GM04504 (cell line): ENCODE data around the gene NDRG4.

Experiments used
- DNase-seq: peaks from one replicate; pipeline ENCODE4 v3.0.0-alpha.2; 2012; ENCODE audit warnings: low read depth

NDRG4 gene

DNA sequence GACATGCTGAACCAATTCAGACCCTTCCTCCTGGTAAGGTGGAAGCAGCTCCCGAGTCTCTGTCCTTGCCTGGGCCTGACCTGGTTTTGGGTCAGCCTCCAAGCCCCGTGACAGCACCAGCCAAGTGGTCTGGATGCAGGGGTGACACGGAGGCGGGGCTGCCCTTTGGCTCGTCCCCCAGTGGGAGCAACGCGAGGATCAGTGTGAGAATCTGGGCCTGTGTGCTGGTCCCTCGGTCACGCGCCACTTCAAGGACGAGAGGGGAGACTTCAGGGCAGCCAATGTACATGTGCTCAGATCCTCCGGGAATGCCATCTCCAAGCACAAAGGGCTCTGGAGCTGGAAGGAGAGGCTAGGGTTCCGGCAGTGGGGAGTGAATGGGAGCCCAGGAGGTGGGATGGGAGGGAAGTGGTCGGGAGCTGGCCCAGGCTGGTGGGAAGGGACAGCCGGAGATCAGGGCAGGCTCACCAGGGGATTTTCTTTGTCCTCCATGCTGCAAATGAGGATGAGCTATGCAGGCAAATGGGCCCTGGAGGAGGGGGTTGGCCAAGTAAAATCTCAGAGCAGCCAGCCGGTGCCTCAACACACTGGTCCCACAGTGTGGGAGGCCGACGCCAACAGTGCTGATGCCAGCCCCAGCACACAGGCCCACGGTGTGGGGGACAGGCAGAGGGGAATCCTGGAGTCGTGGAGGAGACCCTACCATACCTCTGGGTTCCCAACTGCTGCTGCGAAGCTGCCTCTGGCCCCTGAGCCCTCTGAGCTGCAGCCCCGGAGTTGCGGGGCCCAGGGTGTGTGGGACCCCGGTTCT, 4.2 kb upstream of the NDRG4 start:
- no peak for DNase-seq

DNA sequence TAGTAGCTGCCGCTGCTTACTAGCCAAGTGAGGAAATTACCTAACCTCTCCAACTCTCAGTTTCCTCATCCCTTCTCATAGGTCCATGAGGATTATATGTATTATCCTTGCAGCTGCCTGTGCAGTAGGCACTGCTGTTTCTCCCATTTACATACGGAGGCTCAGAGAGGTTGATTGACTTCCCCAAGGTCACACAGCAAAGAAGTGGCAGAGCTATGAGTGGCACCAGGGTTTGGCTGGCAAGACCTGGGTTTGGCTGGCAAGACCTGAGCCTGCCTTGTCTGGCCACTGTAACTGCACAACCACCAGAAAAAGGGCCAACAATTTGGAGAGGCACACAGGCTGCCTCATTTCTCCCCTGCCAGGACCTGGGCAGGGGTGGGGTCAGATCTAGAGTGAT, 2.5 kb upstream of the NDRG4 start:
- no peak for DNase-seq

DNA sequence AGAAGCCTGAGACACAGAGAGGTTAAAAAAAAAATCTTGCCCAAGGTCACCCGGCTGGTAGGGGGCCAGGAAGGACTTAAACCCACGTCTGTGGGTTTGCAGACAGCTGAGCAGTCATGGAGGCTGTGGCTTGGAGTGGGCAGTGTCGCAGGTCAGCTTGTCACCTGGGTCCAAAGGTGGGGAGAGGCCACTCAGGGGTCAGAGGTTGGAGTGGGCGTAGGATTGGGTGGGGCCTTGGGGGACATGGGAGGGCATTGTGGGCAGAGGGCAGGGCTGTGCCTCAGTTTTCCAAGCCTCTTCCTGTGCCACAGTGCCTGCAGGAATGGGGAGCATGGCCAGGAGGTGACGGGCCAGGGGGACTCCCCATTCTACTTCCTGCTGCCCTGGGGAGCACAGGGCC, 2.0 kb upstream of the NDRG4 start:
- no peak for DNase-seq

DNA sequence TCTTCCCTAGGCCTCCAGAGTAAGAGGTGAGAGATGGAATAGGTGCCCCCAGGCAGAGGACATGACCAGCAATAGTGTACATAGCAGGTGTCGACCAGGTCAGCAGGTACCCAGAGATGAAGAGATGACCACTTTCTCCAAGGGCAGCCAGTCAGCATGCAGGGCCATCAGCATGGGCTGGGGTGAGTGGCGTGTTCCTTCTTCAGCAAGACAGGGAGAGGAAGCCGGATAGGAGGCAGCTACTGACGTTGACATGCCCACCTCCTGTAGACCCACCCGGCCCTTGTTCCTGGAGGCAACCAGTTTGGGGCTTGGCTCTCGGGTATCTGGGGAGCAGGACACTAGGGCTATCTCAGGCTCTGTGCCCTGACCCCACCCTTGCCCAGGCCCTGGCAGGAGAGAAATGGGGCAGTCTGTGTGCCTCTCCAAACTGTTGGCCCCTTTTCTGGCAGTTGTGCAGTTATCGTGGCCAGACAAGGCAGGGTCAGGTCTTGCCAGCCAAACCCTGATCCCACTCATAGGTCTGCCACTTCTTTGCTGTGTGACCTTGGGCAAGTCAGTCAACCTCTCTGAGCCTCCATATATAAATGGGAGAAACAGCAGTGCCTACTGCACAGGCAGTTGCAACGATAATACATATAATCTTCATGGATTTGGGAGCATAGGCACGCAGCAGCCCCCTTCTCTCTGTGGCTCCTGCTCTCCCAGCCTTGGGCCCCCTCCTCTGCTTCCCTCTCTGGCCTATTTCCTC, 1.4 kb upstream of the NDRG4 start:
- DNase-seq = no peak

DNA sequence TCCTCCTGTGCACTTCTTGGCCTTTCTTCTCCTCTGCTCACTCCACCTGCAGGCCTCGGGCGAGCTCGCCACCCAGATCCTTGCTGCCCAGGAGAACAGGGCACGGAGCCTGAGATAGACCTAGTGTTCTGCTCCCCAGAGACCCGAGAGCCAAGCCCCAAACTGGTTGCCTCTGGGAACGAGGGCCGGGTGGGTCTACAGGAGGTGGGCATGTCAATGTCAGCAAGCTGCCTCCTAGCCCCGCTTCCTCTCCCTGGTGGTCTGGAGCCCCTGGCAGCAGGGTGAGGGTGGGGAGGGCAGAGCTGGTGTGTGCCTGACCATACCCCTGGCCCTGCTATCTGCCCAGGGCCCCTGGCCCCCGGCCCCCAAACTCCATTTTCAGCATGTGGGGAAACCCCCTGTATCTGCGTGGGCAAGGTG, 841 bp upstream of the NDRG4 start:
- no peak for DNase-seq

DNA sequence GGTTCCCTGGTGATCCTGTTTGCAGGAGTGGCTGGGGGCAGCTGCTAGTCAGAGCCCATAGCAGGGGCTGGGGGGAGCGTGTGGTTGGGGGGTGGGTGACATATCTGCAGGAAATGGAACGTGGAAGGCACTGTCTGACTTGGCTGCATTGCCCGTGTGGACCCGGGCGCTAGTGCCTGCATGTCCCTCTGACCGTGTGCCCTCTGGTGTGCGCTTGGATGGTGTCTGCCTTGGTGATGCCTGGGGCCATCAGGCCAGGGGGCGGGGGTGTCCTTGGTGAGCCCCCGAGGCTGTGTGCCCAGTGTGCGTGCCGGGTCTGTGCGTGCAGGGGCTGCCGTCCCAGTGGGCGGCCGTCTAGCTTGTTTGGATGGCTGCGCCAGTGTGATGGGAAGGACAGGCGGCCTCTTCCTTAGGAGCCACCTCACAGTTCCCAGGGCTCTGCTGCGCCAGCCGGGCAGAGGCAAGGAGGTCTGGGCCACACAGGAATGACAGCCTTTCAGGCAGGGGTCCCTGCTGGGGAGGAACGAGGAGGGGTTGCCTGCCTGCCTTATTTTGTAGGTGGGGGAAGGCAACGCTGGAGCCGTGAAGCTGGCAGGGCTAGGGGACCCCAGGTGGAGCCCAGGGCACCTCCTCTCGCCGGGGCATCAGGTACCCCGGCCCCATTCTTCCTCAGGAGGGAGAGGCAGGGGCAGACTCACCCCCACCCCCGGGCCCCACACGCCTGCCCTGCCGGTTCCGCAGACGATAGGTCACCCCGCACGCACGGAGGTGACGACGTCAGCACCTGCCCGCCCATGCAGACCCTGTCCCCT, 693 bp downstream of the NDRG4 start:
- no peak for DNase-seq

DNA sequence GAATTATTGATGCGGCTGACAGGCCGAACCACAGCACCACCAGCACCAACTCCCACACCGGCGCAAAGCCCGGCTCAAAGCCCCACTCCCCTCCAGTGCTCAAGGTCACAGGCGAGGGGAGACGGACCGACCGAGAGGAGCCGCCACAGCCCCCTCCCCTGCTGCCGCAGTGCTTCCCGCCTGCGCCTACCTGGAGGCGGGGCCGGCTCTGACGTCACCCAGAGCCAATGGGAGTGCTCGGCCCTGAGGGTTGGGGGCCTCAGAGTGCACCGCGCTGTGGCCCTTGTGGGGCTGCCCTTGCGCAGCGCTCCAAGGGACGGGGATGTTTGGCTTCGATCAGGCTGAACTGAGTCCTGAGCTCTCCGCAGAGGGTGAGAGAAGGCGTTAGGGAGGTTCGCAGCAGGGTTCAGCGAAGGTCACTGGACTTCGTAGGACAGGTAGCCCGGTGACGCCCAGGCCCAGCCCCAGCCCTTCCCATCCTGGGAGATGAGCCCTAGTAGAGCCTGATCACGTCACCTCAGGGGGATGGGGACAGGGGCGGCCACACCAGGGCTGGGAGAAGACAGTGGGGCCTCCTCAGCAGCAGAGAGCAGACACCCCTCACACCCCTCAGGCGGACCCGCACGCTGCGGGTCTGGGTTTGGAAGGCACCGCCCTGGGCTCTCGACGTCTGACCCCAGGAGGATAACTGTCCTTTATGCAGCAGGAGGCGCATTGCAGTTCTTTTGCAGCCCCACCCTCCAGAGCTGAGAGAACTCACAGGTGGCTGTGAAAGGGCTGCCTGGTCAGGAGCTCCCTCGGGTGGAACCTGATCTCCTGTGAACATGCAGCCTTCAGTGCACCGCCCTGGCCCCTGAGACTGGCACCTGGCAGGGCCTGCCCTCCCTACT, 1.5 kb downstream of the NDRG4 start:
- no peak for DNase-seq

DNA sequence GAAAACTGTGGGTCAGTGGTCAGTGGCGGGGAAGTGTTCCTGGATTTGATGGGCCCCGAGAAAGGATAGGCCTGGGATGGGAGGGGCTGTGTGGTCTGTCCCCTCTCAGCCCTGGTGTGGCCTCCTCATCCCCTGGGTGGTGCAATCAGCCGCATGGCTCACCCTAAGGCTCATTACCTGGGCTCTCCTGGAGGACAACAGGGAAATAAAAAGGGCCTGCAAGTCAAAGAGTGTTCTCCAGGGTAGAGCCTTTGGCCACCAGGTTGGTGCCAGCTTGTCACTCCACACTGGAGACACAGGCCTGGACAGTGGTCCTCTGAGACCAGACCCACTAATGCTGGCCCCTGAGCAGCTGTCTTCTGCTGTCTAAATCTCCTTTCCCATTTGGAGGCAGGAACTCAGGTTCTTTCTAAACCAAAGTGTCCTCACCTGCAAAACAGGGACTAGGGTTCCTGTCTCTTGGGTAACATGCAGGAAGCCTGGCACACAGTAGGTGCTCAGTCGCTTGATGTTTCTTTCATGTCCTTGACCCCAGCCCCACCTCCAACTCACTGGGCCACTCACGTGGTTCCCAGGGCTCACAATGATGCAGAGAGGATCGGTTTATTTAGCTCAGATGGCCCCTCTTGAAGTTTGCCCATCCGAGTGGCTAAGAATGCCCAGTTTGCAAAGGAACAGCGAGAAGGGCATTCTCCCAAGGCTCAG, 2.4 kb downstream of the NDRG4 start:
- no peak for DNase-seq

DNA sequence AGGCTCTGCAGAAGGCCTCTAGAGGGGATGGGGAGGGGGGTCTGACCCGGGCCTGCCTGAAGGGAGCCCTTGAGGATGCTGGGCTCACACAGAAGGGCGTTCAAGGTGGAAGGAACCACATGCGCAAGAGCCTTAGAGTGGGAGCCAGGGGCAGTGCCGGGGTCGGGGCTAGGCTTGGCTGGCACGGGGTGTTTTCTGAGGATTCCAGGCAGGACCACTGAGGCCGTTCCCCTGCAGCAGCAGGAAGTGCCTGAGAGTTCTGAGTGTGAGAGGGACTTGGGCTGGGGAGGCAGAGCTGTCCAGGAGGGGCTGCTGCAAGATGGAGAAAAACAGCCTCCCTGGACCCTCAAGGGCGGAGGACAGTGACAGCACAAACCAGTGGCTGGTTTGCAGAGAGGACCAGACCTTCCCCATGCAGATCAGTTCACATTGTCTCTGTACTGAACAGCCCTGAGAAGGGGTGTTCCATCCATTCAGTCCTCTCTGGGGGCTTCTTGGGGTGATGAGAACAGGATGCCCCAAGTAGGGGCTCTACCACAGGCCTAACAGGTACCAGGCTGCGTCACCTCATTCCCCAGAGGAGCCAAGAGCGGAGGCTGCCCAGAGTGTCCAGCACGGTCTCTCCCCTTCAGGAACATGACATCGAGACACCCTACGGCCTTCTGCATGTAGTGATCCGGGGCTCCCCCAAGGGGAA, 3.4 kb downstream of the NDRG4 start:
- no peak for DNase-seq

DNA sequence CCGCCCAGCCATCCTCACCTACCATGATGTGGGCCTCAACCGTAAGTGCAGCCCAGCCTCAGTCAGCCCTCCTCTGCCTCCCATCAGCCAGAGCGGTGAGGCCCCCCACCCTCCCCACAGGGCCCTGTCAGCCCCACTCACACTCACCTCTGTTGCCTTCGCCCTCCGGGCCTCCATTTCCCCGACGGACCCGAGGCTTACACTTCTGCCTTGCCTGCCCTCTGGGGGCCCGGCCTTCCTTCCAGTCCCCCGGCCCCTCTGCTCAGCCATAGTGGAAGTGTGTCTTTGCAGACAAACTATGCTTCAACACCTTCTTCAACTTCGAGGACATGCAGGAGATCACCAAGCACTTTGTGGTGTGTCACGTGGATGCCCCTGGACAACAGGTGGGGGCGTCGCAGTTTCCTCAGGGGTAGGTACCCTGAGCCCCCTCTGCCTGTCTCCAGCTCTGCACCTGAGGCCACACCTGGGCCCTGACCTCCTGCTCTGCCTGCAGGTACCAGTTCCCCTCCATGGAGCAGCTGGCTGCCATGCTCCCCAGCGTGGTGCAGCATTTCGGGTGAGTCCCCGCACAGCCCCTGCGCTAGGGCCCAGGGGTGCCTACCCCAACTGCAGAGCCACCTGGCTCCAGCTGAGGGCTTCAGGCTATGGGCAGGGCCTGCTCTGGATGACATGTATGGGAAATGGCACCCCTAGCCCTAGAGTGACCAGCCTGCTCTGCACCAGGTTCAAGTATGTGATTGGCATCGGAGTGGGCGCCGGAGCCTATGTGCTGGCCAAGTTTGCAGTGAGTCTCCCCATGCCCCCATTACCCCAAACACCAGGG, 4.1 kb downstream of the NDRG4 start:
- DNase-seq = no peak

DNA sequence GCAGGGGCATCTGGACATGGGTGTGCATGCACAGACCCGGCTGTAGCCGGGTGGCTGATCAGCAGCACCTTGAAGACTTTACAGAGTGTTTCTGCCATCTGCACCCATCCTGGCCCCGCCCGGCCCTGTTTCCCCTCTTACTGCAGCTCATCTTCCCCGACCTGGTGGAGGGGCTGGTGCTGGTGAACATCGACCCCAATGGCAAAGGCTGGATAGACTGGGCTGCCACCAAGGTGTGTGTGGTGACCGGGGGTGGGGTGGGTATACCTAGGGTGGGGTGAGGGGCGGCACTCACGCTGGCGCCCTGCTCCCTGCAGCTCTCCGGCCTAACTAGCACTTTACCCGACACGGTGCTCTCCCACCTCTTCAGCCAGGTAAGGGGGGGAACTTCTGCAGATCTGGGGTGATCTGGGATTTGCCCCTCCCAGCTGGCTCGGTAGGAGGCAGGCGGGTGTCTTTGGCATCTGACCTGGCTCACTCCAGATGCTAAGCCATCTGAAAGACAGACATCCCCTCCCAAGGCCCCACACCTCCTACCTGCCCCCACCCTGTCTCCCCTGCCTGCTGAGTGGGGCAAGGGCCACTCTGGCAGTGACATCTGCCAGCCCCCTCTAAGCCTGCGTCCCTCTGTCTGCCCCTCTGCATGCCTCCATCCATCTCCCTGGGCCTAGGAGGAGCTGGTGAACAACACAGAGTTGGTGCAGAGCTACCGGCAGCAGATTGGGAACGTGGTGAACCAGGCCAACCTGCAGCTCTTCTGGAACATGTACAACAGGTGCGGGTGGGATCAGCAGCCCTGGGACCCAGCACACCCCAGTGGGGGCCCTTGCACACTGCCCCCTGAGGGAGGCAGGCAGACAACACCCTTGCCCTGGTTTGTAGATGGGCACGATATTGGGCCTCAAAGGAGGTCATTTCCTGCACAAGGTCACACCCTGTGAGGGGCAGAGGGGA, 6.6 kb downstream of the NDRG4 start:
- no peak for DNase-seq

DNA sequence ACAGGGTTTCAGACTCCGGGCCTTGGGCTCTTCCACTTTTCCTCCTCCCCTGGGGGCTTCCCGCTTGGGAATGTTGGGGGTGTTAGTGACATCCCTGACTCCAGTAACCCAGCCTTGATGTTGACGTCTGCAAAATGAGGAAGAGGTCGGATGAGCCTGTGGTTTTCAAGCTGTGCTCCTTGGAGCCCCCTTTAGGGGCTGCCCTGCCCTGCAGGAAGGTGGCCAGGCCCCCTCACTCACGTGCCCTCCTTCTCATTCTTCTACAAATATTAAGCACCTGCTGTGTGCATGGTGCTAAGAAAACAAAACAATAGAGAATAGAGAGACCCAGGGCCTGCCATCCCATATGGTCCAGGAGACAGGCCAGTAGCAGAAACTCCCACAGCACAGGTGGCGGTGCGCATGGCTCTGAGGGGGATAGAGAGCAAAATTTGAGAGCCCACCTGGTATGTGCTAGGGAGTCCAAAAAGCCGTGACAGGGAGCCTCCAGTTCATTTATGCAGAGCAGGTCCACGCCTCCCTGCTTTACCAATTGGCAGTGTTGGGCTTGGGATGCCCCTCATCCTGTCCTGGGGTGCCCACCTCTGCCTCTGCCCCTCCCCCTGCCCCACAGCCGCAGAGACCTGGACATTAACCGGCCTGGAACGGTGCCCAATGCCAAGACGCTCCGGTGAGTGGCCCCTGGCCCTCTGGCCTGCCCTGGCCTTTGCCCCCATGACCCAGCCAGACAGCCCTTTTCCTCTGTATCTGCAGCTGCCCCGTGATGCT, 7.4 kb downstream of the NDRG4 start:
- no peak for DNase-seq

DNA sequence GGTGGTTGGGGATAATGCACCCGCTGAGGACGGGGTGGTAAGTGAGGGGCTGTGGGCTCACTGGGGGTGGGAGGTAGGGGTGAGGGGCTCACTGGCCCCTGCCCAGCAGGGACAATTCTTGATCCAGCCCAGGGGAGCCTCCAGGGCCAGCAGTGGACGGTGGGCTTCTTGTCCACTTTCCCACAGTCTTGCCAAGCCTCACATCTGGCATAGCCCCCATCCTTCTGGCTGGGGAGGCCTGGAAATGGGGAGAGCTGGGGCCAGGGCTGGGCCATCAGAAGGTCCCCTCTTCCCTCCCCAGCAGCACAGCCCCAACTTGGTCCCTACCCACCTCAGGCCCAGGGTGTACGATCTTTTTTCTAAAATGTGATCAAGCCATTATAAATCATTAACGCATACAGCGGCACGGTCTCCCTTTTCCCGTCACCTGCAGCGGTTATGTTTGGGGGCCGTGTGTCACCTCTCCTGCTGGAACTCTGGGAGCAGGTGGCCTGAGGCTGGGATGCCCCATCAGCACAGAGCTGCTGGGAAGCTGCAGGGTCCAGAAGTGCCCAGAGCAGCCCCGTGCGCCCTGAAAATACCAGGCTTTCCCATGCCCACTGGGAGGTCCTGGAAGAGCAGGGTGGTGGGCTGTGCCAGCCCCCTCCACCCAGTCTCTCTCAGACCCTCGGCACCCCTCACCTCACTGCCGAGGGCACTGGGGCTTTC, 8.2 kb downstream of the NDRG4 start:
- no peak for DNase-seq

DNA sequence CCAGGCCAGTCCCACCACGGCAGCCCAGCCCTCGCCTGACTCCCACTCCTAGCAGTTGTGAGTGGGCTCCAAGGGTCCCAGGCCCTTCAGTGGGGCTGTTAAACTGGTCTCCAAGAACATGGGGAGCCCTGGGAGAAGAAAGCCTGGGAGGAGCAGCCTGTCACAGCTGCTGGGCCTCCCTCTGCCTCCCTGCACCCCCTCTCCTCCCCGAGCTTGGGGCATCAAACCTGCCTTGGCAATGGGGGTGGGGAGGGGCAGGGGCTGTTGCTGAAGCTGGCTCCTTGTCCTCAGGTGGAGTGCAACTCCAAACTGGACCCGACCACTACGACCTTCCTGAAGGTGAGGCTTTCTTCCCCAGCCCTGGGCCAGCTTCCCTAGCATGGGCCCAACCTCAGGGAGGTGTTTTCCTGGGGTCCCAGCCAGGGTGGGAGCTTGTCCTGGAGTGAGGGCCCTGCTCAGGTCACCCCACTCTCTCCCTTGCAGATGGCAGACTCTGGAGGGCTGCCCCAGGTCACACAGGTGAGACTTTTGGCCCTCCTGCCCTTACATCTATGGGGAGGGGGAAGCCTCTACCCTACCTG, 8.8 kb downstream of the NDRG4 start:
- no peak for DNase-seq

DNA sequence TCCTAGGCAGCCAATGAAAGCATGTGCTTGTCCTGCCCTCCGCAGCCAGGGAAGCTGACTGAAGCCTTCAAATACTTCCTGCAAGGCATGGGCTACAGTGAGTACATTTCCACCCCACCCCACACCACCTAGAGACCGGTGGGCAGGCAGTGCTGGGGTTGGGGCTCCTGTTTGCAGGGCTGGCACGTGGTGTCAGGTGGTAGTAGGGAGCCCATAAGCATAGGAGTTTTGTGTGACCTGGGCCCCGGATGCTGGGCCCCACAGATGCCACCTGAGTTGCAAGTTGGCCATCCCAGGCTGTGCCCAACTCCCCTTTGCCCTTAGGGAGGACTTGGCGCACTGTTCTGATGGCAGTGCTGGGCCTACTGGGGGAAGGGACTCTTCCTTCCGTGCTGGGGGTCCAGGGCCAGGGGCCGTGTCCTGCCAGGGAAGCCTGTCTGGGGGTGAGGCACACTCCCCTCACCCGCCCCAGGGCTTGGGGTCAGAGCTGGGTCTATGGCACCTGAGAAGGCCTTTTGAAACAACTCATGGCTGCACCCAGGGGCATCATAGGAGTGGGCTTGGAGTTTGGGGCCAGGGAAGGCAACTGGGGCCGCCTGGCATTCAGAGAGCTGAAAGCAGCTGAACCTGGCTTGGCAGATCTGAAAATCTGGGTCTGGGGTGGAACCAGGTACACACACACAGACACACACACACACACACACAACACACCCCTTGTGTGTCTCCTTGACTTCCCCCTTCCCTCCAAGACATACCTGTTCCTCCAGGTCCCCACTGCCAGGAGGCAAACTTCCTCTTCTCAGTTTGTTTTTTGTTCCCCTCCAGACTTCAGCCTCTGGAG, 9.5 kb downstream of the NDRG4 start:
- no peak for DNase-seq
